GM21786 (cell line): Measurements from ENCODE around the gene HLA-DOA.

Experiments used
- ATAC-seq: cut with Tn5 transposase; IDR thresholded peaks from one replicate; pipeline ENCODE4 v1.9.1; 2021; ENCODE audit not compliant: unreplicated experiment

Gene HLA-DOA

DNA sequence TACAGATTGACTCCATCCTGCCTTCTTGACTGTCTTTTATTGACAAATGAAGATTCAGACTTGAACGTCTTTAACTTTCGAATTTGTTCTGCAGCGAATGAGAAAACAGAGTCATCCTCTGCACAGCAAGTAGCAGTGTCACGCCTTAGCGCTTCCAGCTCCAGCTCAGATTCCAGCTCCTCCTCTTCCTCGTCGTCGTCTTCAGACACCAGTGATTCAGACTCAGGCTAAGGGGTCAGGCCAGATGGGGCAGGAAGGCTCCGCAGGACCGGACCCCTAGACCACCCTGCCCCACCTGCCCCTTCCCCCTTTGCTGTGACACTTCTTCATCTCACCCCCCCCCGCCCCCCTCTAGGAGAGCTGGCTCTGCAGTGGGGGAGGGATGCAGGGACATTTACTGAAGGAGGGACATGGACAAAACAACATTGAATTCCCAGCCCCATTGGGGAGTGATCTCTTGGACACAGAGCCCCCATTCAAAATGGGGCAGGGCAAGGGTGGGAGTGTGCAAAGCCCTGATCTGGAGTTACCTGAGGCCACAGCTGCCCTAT is 28.8 kb downstream of the HLA-DOA start:
- no peak for ATAC-seq

DNA sequence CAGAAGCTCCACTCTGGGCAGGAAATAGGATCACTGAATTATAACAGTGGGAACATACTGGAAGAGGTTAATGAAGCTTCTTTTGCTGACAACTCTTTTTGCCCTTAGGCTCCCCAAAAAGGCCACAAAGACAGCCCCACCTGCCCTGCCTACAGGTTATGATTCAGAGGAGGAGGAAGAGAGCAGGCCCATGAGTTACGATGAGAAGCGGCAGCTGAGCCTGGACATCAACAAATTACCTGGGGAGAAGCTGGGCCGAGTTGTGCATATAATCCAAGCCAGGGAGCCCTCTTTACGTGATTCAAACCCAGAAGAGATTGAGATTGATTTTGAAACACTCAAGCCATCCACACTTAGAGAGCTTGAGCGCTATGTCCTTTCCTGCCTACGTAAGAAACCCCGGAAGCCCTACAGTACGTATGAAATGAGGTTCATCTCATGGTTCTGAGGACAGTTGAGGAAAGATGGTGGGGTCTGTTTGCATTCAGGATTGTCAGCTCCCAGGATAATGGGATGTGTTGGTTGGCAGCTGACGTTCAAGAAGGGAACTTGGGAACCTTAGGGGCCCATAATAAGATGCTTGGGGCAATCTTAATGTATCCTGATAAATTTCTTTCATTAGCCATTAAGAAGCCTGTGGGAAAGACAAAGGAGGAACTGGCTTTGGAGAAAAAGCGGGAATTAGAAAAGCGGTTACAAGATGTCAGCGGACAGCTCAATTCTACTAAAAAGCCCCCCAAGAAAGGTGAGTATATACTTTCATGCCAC is 29.5 kb downstream of the HLA-DOA start:
- no peak for ATAC-seq

DNA sequence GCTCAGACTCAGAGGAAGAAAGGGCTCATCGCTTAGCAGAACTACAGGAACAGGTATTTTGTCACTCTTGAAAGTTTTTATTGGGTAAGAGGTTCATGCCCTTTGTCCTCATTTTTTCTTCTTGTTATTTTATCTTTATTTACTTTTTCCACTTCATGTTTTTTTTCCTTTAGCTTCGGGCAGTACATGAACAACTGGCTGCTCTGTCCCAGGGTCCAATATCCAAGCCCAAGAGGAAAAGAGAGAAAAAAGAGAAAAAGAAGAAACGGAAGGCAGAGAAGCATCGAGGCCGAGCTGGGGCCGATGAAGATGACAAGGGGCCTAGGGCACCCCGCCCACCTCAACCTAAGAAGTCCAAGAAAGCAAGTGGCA is 31.5 kb downstream of the HLA-DOA start:
- no peak for ATAC-seq

DNA sequence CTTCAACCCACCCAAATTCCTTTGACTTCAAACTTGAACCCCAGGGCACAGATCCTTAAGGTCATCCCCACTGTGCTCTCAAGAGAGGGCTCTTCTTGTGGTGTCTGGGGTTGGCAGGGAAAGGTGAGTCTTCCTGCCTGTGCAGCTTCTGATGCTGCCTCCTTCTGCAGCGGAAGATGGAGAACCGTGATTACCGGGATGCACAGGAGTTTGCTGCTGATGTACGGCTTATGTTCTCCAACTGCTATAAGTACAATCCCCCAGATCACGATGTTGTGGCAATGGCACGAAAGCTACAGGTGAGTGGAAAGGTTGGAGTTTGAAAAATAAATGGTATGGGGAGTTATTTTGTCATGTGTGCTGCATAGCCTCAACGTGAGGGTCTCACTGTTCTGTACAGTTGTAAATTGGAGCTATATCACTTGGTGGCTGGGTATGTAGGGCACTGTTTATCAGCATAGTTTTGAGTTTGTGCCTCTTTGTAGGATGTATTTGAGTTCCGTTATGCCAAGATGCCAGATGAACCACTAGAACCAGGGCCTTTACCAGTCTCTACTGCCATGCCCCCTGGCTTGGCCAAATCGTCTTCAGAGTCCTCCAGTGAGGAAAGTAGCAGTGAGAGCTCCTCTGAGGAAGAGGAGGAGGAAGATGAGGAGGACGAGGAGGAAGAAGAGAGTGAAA is 32.0 kb downstream of the HLA-DOA start:
- ATAC-seq: no peak

DNA sequence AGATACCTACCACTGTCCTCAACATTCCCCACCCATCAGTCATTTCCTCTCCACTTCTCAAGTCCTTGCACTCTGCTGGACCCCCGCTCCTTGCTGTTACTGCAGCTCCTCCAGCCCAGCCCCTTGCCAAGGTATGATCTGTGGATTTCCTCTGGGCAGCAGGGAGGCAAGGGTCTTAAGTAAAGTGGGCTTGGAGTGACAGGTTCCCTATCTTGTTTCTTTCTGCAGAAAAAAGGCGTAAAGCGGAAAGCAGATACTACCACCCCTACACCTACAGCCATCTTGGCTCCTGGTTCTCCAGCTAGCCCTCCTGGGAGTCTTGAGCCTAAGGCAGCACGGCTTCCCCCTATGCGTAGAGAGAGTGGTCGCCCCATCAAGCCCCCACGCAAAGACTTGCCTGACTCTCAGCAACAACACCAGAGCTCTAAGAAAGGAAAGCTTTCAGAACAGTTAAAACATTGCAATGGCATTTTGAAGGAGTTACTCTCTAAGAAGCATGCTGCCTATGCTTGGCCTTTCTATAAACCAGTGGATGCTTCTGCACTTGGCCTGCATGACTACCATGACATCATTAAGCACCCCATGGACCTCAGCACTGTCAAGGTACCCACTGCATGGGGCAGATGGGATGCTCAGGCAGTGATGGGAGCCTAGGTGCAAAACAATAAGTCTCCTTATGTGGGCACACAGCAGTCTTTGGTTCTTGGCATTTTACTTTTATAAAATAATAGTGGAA is 32.9 kb downstream of the HLA-DOA start:
- no peak for ATAC-seq

DNA sequence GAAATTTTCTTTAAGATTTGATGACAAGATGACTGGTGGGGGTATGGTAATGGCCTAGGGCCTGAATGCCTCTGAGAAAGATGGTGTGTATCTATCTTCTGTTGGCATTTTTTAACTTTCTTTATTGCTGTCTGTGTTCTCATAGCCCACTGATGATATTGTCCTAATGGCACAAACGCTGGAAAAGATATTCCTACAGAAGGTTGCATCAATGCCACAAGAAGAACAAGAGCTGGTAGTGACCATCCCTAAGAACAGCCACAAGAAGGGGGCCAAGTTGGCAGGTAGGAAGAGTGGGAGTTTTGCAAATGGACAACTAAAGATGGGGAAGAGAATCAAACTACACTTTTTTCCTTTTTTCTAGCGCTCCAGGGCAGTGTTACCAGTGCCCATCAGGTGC is 33.5 kb downstream of the HLA-DOA start:
- no peak for ATAC-seq

DNA sequence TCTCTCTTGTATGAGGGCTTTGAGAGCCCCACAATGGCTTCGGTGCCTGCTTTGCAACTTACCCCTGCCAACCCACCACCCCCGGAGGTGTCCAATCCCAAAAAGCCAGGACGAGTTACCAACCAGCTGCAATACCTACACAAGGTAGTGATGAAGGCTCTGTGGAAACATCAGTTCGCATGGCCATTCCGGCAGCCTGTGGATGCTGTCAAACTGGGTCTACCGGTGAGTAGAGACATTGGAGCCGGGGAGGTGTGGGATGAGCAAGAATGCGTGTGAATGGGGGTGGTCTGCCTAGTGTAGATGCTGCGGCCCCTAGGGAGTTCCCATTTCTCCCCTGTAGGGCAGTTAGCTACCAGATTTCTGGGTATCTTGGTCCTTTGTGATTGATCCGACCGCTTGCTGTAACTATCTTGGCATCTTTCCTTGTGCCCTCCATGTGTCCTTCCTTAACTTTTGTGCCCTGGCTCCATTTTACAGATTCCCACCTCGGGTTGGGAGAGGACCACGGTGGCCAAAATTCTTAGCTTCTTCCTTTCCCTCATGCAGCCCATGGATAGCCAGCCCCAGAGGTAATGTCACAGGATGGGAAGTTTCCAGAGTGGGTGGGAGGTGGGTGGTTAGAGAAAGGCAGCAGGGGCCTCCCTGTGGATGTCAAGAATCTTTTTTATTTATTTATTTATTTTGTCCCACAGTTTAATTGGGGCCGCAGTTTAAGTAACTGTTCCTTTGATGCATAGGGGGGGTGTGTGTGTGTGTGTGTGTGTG is 34.7 kb downstream of the HLA-DOA start:
- no peak for ATAC-seq

DNA sequence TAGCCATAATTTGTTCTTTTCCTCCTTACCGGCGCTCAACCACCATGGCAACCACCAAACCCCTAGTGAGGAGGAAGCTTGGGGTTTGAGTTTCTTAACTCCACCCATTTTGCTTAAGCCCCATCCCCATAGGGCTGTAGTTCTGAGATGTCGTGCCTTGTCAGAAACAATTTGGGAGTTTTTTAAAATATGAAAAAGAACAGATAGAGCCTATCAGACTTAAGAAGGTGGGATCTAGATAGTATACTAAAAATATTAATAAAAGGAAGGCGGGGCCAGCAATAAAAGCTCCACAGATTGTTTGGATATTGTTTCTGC is 35.4 kb downstream of the HLA-DOA start:
- no peak for ATAC-seq

DNA sequence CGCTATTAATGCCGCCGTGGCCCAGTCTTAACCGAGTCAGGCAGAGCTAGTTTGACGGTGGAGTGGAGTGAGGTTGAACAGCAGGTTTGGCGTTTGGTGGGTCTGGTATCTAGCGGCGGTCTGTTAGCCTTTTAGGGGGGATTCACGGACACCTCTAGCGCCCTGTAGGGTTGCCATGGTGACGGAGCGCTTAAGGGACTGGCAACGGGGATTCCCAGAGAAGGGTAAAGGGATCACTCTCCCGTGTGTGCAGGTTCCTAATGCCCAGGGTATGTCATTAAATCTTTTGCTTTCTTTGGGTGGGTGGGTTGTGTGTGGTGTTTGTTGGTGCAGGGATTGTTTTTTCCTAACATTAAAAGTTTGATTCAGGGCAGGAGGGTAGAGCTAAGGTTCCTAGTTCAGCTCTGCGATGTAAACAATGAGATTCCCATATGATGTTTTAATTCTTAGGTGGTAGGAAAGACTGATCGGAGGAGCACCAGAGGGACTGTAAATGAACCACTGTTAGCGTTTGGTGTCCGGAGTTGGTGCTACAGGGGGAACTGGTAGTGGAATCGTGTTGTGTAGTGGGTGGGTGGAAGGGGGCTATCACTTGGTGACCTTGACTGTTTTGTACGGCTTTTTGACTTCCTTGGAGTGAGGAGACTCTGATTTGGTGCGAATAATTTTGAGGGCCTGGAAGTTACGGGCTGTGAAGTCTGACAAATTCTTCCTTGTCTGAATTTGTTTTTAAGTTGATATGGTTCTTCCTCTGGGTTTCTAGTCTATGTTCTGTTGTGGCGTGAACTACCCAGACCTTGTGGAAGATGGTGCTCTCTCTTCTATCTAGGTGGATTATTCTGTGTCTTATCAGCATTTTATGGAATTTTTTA is 36.0 kb downstream of the HLA-DOA start:
- no peak for ATAC-seq

DNA sequence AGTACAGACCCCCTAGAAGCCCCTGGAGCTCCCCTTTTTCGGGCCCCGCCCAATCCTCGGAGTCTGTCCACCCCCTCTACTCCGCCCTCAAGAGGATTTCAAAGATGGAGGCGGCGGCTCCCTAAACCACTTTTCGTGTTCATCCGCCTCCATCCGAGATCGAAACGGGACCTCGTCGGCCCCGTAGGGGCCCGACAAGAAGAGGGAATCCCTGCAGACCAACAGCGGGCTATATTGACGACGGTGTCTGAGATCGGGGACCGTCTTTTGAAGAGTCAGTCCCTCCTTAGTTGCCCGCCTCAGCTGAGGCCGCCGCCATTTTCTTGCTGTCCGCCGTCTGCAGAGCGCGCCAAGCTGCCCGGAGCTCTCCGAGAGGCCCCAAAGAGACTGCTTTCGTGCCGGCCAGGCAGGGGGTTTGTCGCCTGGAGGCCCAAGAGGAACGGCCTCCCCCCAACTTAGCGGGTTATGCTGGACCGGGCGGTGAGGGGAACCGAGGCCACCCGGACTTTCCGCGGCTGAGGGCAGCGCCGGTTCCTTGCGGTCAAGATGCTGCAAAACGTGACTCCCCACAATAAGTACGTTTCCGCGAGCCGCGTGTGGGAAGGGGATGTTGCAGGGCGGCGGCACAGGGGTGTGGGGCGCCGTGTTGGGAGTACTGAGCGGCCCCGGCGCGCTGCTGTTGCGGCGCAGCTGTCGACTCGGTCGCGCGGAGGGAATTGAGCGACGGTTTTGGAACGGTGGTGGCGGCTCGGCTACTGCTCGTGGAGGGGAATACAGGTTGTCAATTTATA is 36.8 kb downstream of the HLA-DOA start:
- no peak for ATAC-seq

DNA sequence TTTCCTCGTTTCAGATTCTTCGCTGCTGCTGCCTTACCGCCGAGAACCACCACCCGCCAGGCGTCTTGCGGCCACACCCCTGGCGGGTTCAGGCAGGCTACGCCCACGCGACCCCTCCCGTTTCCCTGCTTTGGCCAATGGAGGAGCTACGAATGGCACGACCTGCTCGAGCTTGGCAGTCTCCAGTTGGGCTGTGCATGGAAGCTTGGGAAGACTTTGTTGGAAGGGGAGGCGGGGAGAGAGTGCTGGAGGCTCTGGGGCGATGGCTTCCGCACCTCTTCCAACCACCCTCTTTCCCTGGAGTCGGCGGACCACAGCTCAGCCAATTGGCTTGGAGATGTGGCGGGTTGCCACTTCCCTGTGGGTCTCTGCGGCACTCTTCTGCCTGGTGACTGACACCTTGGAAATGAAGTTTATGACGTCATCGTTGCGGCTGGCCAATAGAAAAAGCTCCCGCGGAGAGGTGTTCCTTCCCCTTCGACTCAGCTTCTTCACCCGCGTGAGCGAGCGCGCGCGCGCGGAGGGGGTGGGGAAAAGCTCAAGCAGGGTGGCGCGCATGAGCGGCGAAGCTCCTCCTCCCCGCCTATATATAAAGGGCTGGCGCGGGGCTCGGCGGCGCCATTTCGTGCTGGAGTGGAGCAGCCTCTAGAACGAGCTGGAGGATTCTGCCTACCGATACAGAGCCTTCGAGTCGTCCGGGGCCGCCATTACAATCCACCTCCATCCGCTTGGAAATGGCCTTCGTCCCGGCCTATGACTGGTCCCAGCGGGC is 37.6 kb downstream of the HLA-DOA start:
- ATAC-seq: peak; percentile 53

DNA sequence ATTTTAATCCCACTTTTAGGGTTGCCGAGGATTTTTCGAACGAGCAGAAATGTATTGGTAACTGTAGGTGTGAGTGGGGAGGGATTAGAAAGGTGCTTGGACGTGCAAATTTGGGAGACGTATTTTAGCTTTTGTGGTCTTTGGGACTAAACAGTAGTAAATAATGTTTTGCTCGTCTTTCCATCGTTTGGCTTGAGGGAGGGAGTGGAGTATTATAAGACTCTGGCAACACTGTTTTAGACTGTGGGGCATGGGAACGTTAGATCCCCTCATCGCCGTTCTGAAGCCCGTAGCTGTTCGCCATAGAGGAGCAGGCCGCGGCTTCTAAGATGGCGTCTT is 38.2 kb downstream of the HLA-DOA start:
- ATAC-seq: no peak

DNA sequence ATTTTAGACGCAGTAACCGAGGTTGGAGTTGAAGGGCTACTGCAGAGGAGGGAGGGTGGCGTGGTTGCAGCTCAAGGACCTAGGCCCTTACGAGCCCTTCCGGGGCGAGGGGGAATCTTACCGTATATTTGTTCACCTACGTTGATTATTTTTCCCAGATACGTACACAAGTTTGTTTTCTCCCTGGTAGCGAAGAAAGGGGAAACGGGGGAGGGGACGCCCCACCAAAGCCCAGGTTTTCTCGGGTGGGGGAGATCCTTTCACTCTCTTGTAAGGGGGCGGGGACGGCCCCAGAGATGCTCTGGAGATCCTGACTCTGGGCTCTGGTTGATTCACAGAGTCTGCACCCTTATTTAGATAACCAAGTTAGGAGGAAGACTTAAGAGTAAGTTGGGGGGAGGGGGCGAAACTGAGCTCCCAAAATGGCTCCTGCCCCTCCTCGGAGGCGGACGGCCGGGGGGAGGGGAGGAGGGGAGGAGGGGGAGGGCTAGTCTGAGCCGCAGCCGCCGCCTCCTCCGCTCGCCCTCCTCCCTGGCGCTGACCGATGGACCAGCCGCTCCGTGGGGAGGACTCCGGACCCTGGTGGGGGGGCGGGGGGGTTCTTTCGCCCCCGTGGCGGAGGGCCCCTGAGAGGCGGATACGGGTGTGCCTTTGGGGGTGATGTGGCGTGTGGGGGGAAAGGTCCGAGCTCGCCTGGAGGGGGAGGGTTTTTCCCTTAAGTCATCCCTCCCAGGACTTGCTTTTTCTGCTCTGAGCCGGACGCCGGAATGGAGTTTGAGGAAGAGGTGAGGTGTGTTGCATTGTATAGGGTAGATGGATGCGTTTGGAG is 38.8 kb downstream of the HLA-DOA start:
- ATAC-seq: no peak

DNA sequence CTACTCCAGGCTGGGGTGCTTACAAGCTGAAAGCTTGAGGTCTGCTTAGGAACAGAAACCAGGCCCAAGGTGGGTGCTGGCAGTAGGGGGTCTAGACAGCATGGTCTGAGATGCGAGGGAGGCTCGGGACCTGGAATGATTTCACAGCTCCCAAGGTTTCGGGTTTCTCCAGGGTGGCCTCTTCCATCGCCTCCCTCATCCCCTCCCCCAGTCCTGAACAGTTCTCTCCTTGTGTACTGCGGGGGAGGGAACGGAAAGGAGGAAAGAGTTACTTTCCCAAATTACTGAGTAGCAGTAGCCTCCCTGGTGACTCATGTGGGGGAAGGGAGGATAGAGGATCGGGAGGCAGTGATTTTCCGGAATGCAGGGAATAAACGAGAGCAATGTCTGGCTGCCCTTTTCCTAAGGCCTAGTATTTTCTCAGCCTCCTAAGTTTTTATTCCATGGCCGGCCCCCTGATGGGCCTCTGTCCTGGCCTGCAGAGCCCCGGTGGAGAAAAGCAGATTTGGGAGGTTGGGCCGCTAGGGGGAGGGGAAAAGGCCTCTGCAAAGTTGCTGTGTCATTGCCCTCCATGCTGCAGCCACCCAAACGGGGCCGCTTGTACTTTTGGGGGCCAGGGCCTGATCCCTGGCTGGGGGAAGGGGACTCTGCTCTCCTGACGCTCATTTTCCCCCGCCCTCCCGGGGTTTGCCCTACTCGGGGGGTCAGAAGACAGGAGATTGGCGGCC is 39.5 kb downstream of the HLA-DOA start:
- ATAC-seq: no peak

DNA sequence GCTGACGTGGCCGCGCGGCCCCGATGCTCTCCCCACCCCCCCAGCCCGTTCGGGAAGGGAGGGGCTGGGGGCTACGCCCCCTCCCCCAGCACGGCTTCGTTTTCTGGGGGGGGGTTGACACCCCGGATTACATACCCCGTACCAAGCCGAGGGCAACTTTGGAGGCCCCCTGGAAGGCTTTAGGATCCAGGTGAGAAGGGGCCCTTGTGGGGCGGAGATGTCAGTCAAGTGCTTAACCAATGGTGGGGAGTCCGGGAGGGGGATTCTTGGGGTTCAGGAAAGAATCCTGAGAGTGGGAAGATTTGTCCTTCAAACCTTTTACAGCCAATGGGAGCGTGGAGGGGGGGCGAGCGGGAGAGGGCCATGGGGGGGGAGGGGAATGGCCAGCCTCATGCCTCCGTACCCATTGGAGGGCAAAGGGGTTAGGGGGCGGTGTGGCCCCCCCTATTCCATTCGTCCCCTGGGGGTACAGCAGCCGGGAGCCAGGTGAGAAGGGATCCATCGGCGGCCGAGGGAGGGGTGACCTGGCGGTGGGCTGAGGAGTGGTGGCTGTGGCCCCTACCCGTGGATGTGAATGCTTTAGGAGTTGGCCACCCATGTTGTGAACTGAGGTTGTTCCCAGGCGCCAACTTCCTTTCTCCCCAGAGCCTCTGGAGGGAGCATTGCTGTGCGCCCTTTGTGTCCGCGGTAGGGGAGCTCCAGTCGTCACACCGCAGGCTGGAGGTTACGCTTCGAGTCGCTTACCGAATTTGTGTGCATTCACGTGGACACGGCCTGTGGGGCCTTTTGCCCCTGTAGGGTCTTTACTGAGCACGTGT is 40.3 kb downstream of the HLA-DOA start:
- ATAC-seq: no peak

DNA sequence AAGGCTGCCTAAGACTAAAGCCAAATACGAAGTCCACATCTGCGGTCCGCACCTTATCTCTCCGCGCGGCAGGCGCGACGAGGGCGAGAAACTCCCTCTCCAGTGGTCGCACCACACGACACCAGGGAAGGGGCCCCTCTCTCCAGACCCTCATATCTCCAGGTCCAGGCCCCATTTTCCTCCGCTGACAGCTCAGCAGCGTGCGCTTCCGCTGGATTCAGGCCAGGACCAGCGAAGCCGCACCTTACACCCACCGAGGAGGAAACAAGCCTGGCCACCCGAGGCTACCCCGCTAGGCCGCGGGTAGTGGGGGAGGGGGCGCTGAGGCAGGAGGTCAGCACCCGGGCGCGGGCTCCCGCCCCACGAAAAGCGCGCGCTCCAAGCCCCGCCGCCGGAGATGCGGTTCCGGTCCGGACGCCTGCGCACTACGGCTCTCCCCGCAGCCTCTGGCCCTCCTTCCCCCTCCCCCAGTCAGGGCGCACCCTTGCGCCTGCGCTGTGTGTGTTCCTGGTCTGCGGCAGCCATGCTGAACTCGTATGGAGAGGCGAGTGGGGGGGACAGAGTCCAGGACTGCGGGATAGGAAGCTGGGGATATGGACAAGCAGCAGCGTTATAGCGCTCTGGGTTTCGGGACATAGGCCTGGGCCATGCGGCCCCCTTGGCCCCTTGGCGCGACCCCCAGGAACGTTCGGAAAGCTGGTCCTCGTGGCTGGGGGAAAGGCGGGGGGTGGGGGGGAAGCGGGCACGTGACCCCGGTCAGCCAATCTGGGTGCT is 41.1 kb downstream of the HLA-DOA start, which contains the start of gene BRD2:
Gene BRD2 (plus strand): TSS at position 502 of the 774 bp plus-strand sequence. CDS start 4,305 bp downstream, outside the sequence.
- ATAC-seq: no peak
